ENCODE results near the gene THBS4. TPM values are rescaled to one million over a fixed set of nuclear protein-coding genes. Genes with fewer than 3 reads are reported as not detected.

THBS4 gene
- polyA plus RNA-seq, 1 of the 3 experiments (the other 2 are of a cell fraction) = 1.1 TPM

- TF ChIP-seq SIN3A (IDR thresholded peaks at IDR 0.05; ENCODE audit: borderline replicate concordance, low read depth, low read length) (no peak), TAF1 (IDR thresholded peaks at IDR 0.05; ENCODE audit: borderline replicate concordance, low read depth, low read length) (no peak), FOSL2 (IDR thresholded peaks at IDR 0.05; ENCODE audit: borderline replicate concordance, low read depth) (no peak), RFX5 (IDR thresholded peaks at IDR 0.05; ENCODE audit: low read length) (no peak), RCOR1 (IDR thresholded peaks at IDR 0.05; ENCODE audit: low read length) (no peak), TCF12 (IDR thresholded peaks at IDR 0.05) (no peak), YY1 (IDR thresholded peaks at IDR 0.05; ENCODE audit: low read depth) (no peak), EP300 (IDR thresholded peaks at IDR 0.05; ENCODE audit: borderline replicate concordance in 1 of 2, low read depth in 1 of 2, low read length in 1 of 2) (no peak), JUND (IDR thresholded peaks at IDR 0.05) (no peak), MXI1 (IDR thresholded peaks at IDR 0.05; ENCODE audit: low read depth, low read length) (no peak), GABPA (IDR thresholded peaks at IDR 0.05; ENCODE audit: low read depth) (no peak), RXRA (IDR thresholded peaks at IDR 0.05; ENCODE audit: borderline replicate concordance, low read depth) (no peak), ZBTB33 (IDR thresholded peaks at IDR 0.05; ENCODE audit: borderline replicate concordance, low read depth) (no peak), CHD2 (IDR thresholded peaks at IDR 0.05; ENCODE audit: low read length, partially characterized antibody) (no peak), FOXJ3 (CRISPR knock-in tag; IDR thresholded peaks at IDR 0.05) (no peak)
- TF ChIP-seq, protein P1, sequence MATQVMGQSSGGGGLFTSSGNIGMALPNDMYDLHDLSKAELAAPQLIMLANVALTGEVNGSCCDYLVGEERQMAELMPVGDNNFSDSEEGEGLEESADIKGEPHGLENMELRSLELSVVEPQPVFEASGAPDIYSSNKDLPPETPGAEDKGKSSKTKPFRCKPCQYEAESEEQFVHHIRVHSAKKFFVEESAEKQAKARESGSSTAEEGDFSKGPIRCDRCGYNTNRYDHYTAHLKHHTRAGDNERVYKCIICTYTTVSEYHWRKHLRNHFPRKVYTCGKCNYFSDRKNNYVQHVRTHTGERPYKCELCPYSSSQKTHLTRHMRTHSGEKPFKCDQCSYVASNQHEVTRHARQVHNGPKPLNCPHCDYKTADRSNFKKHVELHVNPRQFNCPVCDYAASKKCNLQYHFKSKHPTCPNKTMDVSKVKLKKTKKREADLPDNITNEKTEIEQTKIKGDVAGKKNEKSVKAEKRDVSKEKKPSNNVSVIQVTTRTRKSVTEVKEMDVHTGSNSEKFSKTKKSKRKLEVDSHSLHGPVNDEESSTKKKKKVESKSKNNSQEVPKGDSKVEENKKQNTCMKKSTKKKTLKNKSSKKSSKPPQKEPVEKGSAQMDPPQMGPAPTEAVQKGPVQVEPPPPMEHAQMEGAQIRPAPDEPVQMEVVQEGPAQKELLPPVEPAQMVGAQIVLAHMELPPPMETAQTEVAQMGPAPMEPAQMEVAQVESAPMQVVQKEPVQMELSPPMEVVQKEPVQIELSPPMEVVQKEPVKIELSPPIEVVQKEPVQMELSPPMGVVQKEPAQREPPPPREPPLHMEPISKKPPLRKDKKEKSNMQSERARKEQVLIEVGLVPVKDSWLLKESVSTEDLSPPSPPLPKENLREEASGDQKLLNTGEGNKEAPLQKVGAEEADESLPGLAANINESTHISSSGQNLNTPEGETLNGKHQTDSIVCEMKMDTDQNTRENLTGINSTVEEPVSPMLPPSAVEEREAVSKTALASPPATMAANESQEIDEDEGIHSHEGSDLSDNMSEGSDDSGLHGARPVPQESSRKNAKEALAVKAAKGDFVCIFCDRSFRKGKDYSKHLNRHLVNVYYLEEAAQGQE (IDR thresholded peaks at IDR 0.05; ENCODE audit: low read depth, low read length) = no peak
- TF ChIP-seq, protein P2, sequence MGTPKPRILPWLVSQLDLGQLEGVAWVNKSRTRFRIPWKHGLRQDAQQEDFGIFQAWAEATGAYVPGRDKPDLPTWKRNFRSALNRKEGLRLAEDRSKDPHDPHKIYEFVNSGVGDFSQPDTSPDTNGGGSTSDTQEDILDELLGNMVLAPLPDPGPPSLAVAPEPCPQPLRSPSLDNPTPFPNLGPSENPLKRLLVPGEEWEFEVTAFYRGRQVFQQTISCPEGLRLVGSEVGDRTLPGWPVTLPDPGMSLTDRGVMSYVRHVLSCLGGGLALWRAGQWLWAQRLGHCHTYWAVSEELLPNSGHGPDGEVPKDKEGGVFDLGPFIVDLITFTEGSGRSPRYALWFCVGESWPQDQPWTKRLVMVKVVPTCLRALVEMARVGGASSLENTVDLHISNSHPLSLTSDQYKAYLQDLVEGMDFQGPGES (IDR thresholded peaks at IDR 0.05; ENCODE audit: low read depth, low read length) = no peak
- TF ChIP-seq, protein P3, sequence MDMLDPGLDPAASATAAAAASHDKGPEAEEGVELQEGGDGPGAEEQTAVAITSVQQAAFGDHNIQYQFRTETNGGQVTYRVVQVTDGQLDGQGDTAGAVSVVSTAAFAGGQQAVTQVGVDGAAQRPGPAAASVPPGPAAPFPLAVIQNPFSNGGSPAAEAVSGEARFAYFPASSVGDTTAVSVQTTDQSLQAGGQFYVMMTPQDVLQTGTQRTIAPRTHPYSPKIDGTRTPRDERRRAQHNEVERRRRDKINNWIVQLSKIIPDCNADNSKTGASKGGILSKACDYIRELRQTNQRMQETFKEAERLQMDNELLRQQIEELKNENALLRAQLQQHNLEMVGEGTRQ (IDR thresholded peaks at IDR 0.05; ENCODE audit: borderline replicate concordance, low read depth, low read length) = no peak
- TF ChIP-seq, protein P4, sequence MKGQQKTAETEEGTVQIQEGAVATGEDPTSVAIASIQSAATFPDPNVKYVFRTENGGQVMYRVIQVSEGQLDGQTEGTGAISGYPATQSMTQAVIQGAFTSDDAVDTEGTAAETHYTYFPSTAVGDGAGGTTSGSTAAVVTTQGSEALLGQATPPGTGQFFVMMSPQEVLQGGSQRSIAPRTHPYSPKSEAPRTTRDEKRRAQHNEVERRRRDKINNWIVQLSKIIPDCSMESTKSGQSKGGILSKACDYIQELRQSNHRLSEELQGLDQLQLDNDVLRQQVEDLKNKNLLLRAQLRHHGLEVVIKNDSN (IDR thresholded peaks at IDR 0.05; ENCODE audit: borderline replicate concordance, low read depth) = no peak
- TF ChIP-seq, protein P5, sequence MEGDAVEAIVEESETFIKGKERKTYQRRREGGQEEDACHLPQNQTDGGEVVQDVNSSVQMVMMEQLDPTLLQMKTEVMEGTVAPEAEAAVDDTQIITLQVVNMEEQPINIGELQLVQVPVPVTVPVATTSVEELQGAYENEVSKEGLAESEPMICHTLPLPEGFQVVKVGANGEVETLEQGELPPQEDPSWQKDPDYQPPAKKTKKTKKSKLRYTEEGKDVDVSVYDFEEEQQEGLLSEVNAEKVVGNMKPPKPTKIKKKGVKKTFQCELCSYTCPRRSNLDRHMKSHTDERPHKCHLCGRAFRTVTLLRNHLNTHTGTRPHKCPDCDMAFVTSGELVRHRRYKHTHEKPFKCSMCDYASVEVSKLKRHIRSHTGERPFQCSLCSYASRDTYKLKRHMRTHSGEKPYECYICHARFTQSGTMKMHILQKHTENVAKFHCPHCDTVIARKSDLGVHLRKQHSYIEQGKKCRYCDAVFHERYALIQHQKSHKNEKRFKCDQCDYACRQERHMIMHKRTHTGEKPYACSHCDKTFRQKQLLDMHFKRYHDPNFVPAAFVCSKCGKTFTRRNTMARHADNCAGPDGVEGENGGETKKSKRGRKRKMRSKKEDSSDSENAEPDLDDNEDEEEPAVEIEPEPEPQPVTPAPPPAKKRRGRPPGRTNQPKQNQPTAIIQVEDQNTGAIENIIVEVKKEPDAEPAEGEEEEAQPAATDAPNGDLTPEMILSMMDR (IDR thresholded peaks at IDR 0.05) = no peak
- H3K4me1 ChIP-seq (ENCODE audit: control insufficient read depth in 1 of 2, insufficient read depth in 2 of 2, low read depth in 1 of 2, low read length in 1 of 2) = peaks cover 0 to 11% of the 10 kb centered on the region in 2 experiments; a peak in 1 of 4 replicates
- POLR2A ChIA-PET = no interaction called here
- DNase-seq = no peak
- H2AFZ ChIP-seq (ENCODE audit: low read depth) = no peak overlapping the region
- no peaks in the 10 kb centered on the region for H3K36me3 ChIP-seq (replicated peaks in 1 of 2; ENCODE audit: control insufficient read depth in 1 of 2, insufficient read depth in 2 of 2, low read length in 1 of 2)
- H3K27ac ChIP-seq (ENCODE audit: low read depth in 2 of 2, low read length in 1 of 2) = no peak overlapping the region
- no peaks in the 10 kb centered on the region for H3F3A ChIP-seq (replicated peaks; ENCODE audit: insufficient read depth)
- no peak overlapping the region for H3K4me3 ChIP-seq (ENCODE audit: low read depth in 2 of 2, low read length in 1 of 2)
- no peaks in the 10 kb centered on the region for H3K9me3 ChIP-seq
- no peak overlapping the region for H3K4me2 ChIP-seq
- no peaks in the 10 kb centered on the region for H3K27me3 ChIP-seq (ENCODE audit: insufficient read depth)
- 69% methylated on average over 3 of the region's 3 CpGs for WGBS (ENCODE audit: low lambda C conversion rate)
- H4K20me1 ChIP-seq (ENCODE audit: insufficient read depth) = no peaks in the 10 kb centered on the region
- H3K9ac ChIP-seq = no peak overlapping the region
- CTCF ChIA-PET = interaction anchor here (0.7 to 1.3 kb wide), 3 partner anchors 13 to 160 kb away, joined by 3 read pairs; no protein-coding TSS in a partner anchor
- no peaks in the 10 kb centered on the region for H3K9me2 ChIP-seq
- no peaks in the 10 kb centered on the region for H3K79me2 ChIP-seq (ENCODE audit: insufficient read depth)
Observed at GRCh38 chr5:80114860-80115259, 79.7 kb downstream of the THBS4 start.

Measured in SK-N-SH (cell line).